IPS-20b (cell line): Measurements from ENCODE around the gene WDR37.

Source experiments
- H3K27ac ChIP-seq: one replicate; pipeline ENCODE4 v1.5.1; 2013; ENCODE audit warnings: low read length
- H3K27me3 ChIP-seq: 2 replicates; pipeline ENCODE4 v1.6.1; 2013; ENCODE audit warnings: mild to moderate bottlenecking, low read length, inconsistent platforms; ENCODE audit not compliant: insufficient read depth
- H3K36me3 ChIP-seq: 2 replicates; pipeline ENCODE4 v1.6.1; 2013; ENCODE audit warnings: low read depth, mild to moderate bottlenecking, inconsistent platforms, low read length, moderate library complexity; ENCODE audit not compliant: insufficient read depth
- H3K4me1 ChIP-seq: 2 replicates; pipeline ENCODE4 v1.6.1; 2013; ENCODE audit warnings: mild to moderate bottlenecking, control low read depth, inconsistent platforms, low read length, moderate library complexity; ENCODE audit not compliant: insufficient read depth
- H3K4me3 ChIP-seq: 2 replicates; pipeline ENCODE4 v1.5.1; 2013; ENCODE audit warnings: mild to moderate bottlenecking, low read length, inconsistent platforms
- H3K9ac ChIP-seq: 2 replicates; pipeline ENCODE4 v1.6.1; 2013; ENCODE audit warnings: low read depth, mild to moderate bottlenecking, inconsistent platforms, low read length, moderate library complexity
- H3K9me3 ChIP-seq: 2 replicates; pipeline ENCODE4 v1.6.1; 2013; ENCODE audit warnings: mild to moderate bottlenecking, low read depth, low read length, inconsistent platforms; ENCODE audit not compliant: insufficient read depth

Gene WDR37

GRCh38 chr10:1150638-1150955 is 94.4 kb downstream of the WDR37 start:
- no peaks in the 10 kb centered on the region for H3K36me3 ChIP-seq
- no peak overlapping the region for H3K9ac ChIP-seq
- H3K4me3 ChIP-seq: no peak overlapping the region
- H3K4me1 ChIP-seq: no peaks in the 10 kb centered on the region
- 0 out of 2 replicates have a peak, but pooled peaks cover 3% of the 10 kb centered on the region for H3K27me3 ChIP-seq
- no peak overlapping the region for H3K27ac ChIP-seq
- peaks cover 7% of the 10 kb centered on the region; the same call in 1 of the 2 replicates for H3K9me3 ChIP-seq

GRCh38 chr10:1151076-1152033 is 95.2 kb downstream of the WDR37 start:
- Histone ChIP-seq H3K4me3 (no peak overlapping the region), H3K9me3 (no peaks in the 10 kb centered on the region), H3K4me1 (no peaks in the 10 kb centered on the region)

GRCh38 chr10:1152386-1153250 is 96.4 kb downstream of the WDR37 start:
- Histone ChIP-seq H3K9ac (no peak overlapping the region), H3K36me3 (no peaks in the 10 kb centered on the region), H3K4me3 (no peak overlapping the region), H3K27ac (no peak overlapping the region), H3K27me3 (0 out of 2 replicates have a peak, but pooled peaks cover 3% of the 10 kb centered on the region), H3K4me1 (no peaks in the 10 kb centered on the region), H3K9me3 (no peaks in the 10 kb centered on the region)

More at GRCh38 chr10:1151076-1152033, 95.2 kb downstream of the WDR37 start:
- no peak overlapping the region for H3K9ac ChIP-seq
- H3K27ac ChIP-seq: no peak overlapping the region
- no peaks in the 10 kb centered on the region for H3K36me3 ChIP-seq
- H3K27me3 ChIP-seq: 0 out of 2 replicates have a peak, but pooled peaks cover 3% of the 10 kb centered on the region

- no peaks in the 10 kb centered on the region for H3K4me1 ChIP-seq
Measured at GRCh38 chr10:1153251-1153763, 97.1 kb downstream of the WDR37 start.

GRCh38 chr10:1153805-1154351 is 97.7 kb downstream of the WDR37 start:
- no peaks in the 10 kb centered on the region for H3K36me3 ChIP-seq
- no peak overlapping the region for H3K4me3 ChIP-seq
- H3K9ac ChIP-seq: no peak overlapping the region
- 0 out of 2 replicates have a peak, but pooled peaks cover 3% of the 10 kb centered on the region for H3K27me3 ChIP-seq
- no peaks in the 10 kb centered on the region for H3K9me3 ChIP-seq
- no peaks in the 10 kb centered on the region for H3K4me1 ChIP-seq
- no peak overlapping the region for H3K27ac ChIP-seq

More at GRCh38 chr10:1153251-1153763, 97.1 kb downstream of the WDR37 start:
- no peaks in the 10 kb centered on the region for H3K9me3 ChIP-seq
- H3K4me3 ChIP-seq: no peak overlapping the region
- no peak overlapping the region for H3K27ac ChIP-seq
- H3K27me3 ChIP-seq: 0 out of 2 replicates have a peak, but pooled peaks cover 3% of the 10 kb centered on the region
- H3K9ac ChIP-seq: no peak overlapping the region
- H3K36me3 ChIP-seq: no peaks in the 10 kb centered on the region

GRCh38 chr10:1154531-1155295 is 98.5 kb downstream of the WDR37 start:
- no peak overlapping the region for H3K9ac ChIP-seq
- no peak overlapping the region for H3K27ac ChIP-seq
- H3K9me3 ChIP-seq: no peaks in the 10 kb centered on the region
- H3K27me3 ChIP-seq: 0 out of 2 replicates have a peak, but pooled peaks cover 3% of the 10 kb centered on the region
- no peaks in the 10 kb centered on the region for H3K4me1 ChIP-seq
- H3K36me3 ChIP-seq: no peaks in the 10 kb centered on the region
- H3K4me3 ChIP-seq: no peak overlapping the region

GRCh38 chr10:1155791-1156615 is 99.8 kb downstream of the WDR37 start:
- H3K9ac ChIP-seq: no peak overlapping the region
- H3K4me1 ChIP-seq: no peaks in the 10 kb centered on the region
- 0 out of 2 replicates have a peak, but pooled peaks cover 3% of the 10 kb centered on the region for H3K27me3 ChIP-seq
- no peaks in the 10 kb centered on the region for H3K36me3 ChIP-seq
- no peaks in the 10 kb centered on the region for H3K9me3 ChIP-seq
- H3K4me3 ChIP-seq: no peak overlapping the region
- no peak overlapping the region for H3K27ac ChIP-seq

- H3K4me1 ChIP-seq: no peaks in the 10 kb centered on the region
- H3K9me3 ChIP-seq: no peaks in the 10 kb centered on the region
- H3K27ac ChIP-seq: no peak overlapping the region
- no peak overlapping the region for H3K4me3 ChIP-seq
- 0 out of 2 replicates have a peak, but pooled peaks cover 3% of the 10 kb centered on the region for H3K27me3 ChIP-seq
- H3K36me3 ChIP-seq: no peaks in the 10 kb centered on the region
- no peak overlapping the region for H3K9ac ChIP-seq
Measured at GRCh38 chr10:1156616-1156886, 100.4 kb downstream of the WDR37 start.

GRCh38 chr10:1156921-1157614 is 100.9 kb downstream of the WDR37 start:
- Histone ChIP-seq H3K9me3 (no peaks in the 10 kb centered on the region), H3K27ac (no peak overlapping the region), H3K4me3 (no peak overlapping the region), H3K9ac (no peak overlapping the region), H3K36me3 (no peaks in the 10 kb centered on the region), H3K4me1 (no peaks in the 10 kb centered on the region), H3K27me3 (0 out of 2 replicates have a peak, but pooled peaks cover 3% of the 10 kb centered on the region)

GRCh38 chr10:1157615-1157933 is 101.4 kb downstream of the WDR37 start:
- H3K4me3 ChIP-seq: no peak overlapping the region
- H3K4me1 ChIP-seq: no peaks in the 10 kb centered on the region
- H3K36me3 ChIP-seq: no peaks in the 10 kb centered on the region
- no peak overlapping the region for H3K27ac ChIP-seq
- 0 out of 2 replicates have a peak, but pooled peaks cover 3% of the 10 kb centered on the region for H3K27me3 ChIP-seq
- H3K9me3 ChIP-seq: no peaks in the 10 kb centered on the region
- H3K9ac ChIP-seq: no peak overlapping the region
